GM06990 (cell line): Measurements from ENCODE around the gene PDS5B.
"Not testable (repeated sequence)": the region's sequence is repeated elsewhere in the genome, so short reads cannot be mapped to it uniquely, and the experiment has no call there.

Source experiments
- DNase-seq: peaks from one replicate; pipeline ENCODE4 v3.0.0-alpha.2; 2011; ENCODE audit not compliant: insufficient read length; ENCODE audit errors: extremely low read depth
- H3K27me3 ChIP-seq: replicated peaks from 2 replicates; pipeline ENCODE4 v1.6.0; 2011; ENCODE audit warnings: low read length; ENCODE audit not compliant: control insufficient read depth, insufficient read depth
- H3K36me3 ChIP-seq: 2 replicates; pipeline ENCODE4 v1.5.1; 2011; ENCODE audit warnings: low read length; ENCODE audit not compliant: control insufficient read depth, insufficient read depth
- H3K4me3 ChIP-seq: replicated peaks from 2 replicates; pipeline ENCODE4 v1.5.1; 2011; ENCODE audit warnings: low read depth, mild to moderate bottlenecking, control low read depth, low read length
- TF ChIP-seq, protein P1 (sequence below): IDR thresholded peaks from 2 replicates; pipeline ENCODE4 v1.5.1; 2011; ENCODE audit warnings: low read length, control low read depth, mild to moderate bottlenecking, inconsistent platforms; ENCODE audit not compliant: insufficient read depth, poor library complexity, severe bottlenecking

PDS5B gene

GRCh38 chr13:32824061-32824460, 237.8 kb downstream of the PDS5B start:
- no peak for DNase-seq
- no peaks in the 10 kb centered on the region for H3K27me3 ChIP-seq
- no peaks in the 10 kb centered on the region for H3K36me3 ChIP-seq
- TF ChIP-seq, protein P1, sequence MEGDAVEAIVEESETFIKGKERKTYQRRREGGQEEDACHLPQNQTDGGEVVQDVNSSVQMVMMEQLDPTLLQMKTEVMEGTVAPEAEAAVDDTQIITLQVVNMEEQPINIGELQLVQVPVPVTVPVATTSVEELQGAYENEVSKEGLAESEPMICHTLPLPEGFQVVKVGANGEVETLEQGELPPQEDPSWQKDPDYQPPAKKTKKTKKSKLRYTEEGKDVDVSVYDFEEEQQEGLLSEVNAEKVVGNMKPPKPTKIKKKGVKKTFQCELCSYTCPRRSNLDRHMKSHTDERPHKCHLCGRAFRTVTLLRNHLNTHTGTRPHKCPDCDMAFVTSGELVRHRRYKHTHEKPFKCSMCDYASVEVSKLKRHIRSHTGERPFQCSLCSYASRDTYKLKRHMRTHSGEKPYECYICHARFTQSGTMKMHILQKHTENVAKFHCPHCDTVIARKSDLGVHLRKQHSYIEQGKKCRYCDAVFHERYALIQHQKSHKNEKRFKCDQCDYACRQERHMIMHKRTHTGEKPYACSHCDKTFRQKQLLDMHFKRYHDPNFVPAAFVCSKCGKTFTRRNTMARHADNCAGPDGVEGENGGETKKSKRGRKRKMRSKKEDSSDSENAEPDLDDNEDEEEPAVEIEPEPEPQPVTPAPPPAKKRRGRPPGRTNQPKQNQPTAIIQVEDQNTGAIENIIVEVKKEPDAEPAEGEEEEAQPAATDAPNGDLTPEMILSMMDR, result no peak
- no peak overlapping the region for H3K4me3 ChIP-seq

- TF ChIP-seq, protein P1, result no peak
- Histone ChIP-seq H3K27me3 (no peaks in the 10 kb centered on the region), H3K36me3 (no peaks in the 10 kb centered on the region), H3K4me3 (no peak overlapping the region)
- no peak for DNase-seq
Measured at GRCh38 chr13:32824675-32825074, 238.4 kb downstream of the PDS5B start.

GRCh38 chr13:32825481-32825880, 239.2 kb downstream of the PDS5B start:
- H3K36me3 ChIP-seq, result no peaks in the 10 kb centered on the region
- TF ChIP-seq, protein P1, result no peak
- no peak for DNase-seq

GRCh38 chr13:32826372-32826771, 240.1 kb downstream of the PDS5B start:
- not testable (repeated sequence) for H3K27me3 ChIP-seq, DNase-seq, H3K36me3 ChIP-seq, H3K4me3 ChIP-seq
- TF ChIP-seq, protein P1, result peak; percentile 26

More at GRCh38 chr13:32825481-32825880, 239.2 kb downstream of the PDS5B start:
- Histone ChIP-seq H3K4me3 (no peak overlapping the region), H3K27me3 (no peaks in the 10 kb centered on the region)
